ENCODE data around the gene PCGF2.

- TF ChIP-seq CTCF (IDR thresholded peaks at IDR 0.05; ENCODE audit: low read depth, low read length) (no peak), POLR2A (IDR thresholded peaks at IDR 0.05; ENCODE audit: extremely low read depth, insufficient read length) (no peak), MYC (IDR thresholded peaks at IDR 0.05; ENCODE audit: low read depth, low read length) (no peak; the same call in 1 of the 2 replicates), MAX (IDR thresholded peaks at IDR 0.05; ENCODE audit: low read depth, low read length) (no peak)
These were observed 17.4 kb downstream of the PCGF2 start for GRCh38 chr17:38730526-38731379.
